ENCODE data around the gene CERS6. TPM values are rescaled to one million over a fixed set of nuclear protein-coding genes. Genes with fewer than 3 reads are reported as not detected.

CERS6 gene
- total RNA-seq, 1 experiment from 2014 or later = 30.3 TPM

GRCh38 chr2:168470320-168471162 lies 14.5 kb downstream of the CERS6 start:
- ChIA-PET POLR2A (interaction anchor here (0.5 kb wide), 1 partner anchor 10 kb away, joined by 3 read pairs; no protein-coding TSS in a partner anchor), CTCF (interaction anchor here (0.6 kb wide), 2 partner anchors 9 to 40 kb away, joined by 4 to 6 read pairs; no protein-coding TSS in a partner anchor)
- intact Hi-C loops (cut with micrococcal nuclease; ENCODE audit: unreplicated experiment) (no loop called here), in situ Hi-C loops (cut with HindIII; ENCODE audit: low pct_unique_long_range_greater_than_20kb, low sequenced_read_pairs) (no loop called here)
- peaks cover 25% of the 10 kb centered on the region for H3K4me1 ChIP-seq (ENCODE audit: control insufficient read depth, insufficient read depth, low read length)
- H3K9me3 ChIP-seq (ENCODE audit: control insufficient read depth, insufficient read depth, low read depth, low read length) = no peaks in the 10 kb centered on the region
- TF ChIP-seq TCF7L2 (IDR thresholded peaks at IDR 0.05; ENCODE audit: low read depth, low read length) (peak; percentile 72), REST (IDR thresholded peaks at IDR 0.05; ENCODE audit: insufficient read depth in 1 of 2, low read depth in 2 of 2, low read length in 1 of 2) (no peak), POLR2AphosphoS5 (IDR thresholded peaks at IDR 0.05; ENCODE audit: low read depth, low read length) (no peak)
- H3K27me3 ChIP-seq (ENCODE audit: control insufficient read depth, insufficient read depth, low read length) = no peaks in the 10 kb centered on the region
- DNase-seq (ENCODE audit: low read depth, low spot score) = no peak
- no TSS peak for BruUV-seq (replicated peaks)
- no peaks in the 10 kb centered on the region for H3K36me3 ChIP-seq (ENCODE audit: control insufficient read depth, insufficient read depth, low read length)
- no peak overlapping the region for H3K4me3 ChIP-seq (ENCODE audit: low read depth in 2 of 2, low read length in 2 of 2)
- peak; percentile 26; the same call in 1 of the 2 replicates for ATAC-seq
- H3K27ac ChIP-seq (ENCODE audit: low read length) = no peak overlapping the region; the same call in 1 of the 2 replicates

DNA sequence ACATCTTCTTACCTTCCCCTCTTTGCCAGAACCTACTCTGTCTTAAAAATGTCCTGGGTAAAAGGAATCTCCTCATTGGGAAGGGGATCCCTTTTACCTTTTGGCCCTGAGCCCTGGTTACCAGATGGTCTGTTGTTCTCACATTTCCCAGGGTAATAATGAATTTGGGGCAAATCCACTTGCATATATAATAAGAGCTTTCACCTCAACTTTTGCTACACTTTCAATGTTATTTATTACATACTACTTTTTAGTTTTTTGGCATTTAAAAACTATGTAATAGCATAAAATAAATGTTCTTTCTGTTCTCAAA lies 15.0 kb downstream of the CERS6 start:
- ChIA-PET POLR2A (no interaction called here), CTCF (no interaction called here)
- in situ Hi-C loops (cut with HindIII; ENCODE audit: low pct_unique_long_range_greater_than_20kb, low sequenced_read_pairs) (no loop called here), intact Hi-C loops (cut with micrococcal nuclease; ENCODE audit: unreplicated experiment) (no loop called here)
- Histone ChIP-seq H3K4me3 (ENCODE audit: low read depth in 2 of 2, low read length in 2 of 2) (no peak overlapping the region), H3K9me3 (ENCODE audit: control insufficient read depth, insufficient read depth, low read depth, low read length) (no peaks in the 10 kb centered on the region), H3K36me3 (ENCODE audit: control insufficient read depth, insufficient read depth, low read length) (no peaks in the 10 kb centered on the region), H3K27ac (ENCODE audit: low read length) (no peak overlapping the region; the same call in 1 of the 2 replicates), H3K4me1 (ENCODE audit: control insufficient read depth, insufficient read depth, low read length) (peaks cover 20% of the 10 kb centered on the region), H3K27me3 (ENCODE audit: control insufficient read depth, insufficient read depth, low read length) (no peaks in the 10 kb centered on the region)
- no peak for ATAC-seq
- no peak for TF ChIP-seq TCF7L2 (IDR thresholded peaks at IDR 0.05; ENCODE audit: low read depth, low read length)
- no peak for TF ChIP-seq REST (IDR thresholded peaks at IDR 0.05; ENCODE audit: insufficient read depth in 1 of 2, low read depth in 2 of 2, low read length in 1 of 2)
- BruUV-seq (replicated peaks) = no TSS peak
- no peak for DNase-seq (ENCODE audit: low read depth, low spot score)

- H3K9me3 ChIP-seq (ENCODE audit: control insufficient read depth, insufficient read depth, low read depth, low read length) = no peaks in the 10 kb centered on the region
- intact Hi-C loops (cut with micrococcal nuclease; ENCODE audit: unreplicated experiment) = no loop called here
- H3K27ac ChIP-seq (ENCODE audit: low read length) = no peak overlapping the region
- BruUV-seq (replicated peaks) = no TSS peak
- ATAC-seq = no peak
- TF ChIP-seq REST (IDR thresholded peaks at IDR 0.05; ENCODE audit: insufficient read depth in 1 of 2, low read depth in 2 of 2, low read length in 1 of 2) (no peak), POLR2AphosphoS5 (IDR thresholded peaks at IDR 0.05; ENCODE audit: low read depth, low read length) (no peak), SIN3A (IDR thresholded peaks at IDR 0.05; ENCODE audit: borderline replicate concordance, insufficient read depth, low read depth, low read length) (no peak), TCF7L2 (IDR thresholded peaks at IDR 0.05; ENCODE audit: low read depth, low read length) (no peak)
- H3K4me1 ChIP-seq (ENCODE audit: control insufficient read depth, insufficient read depth, low read length) = no peaks in the 10 kb centered on the region
- DNase-seq (ENCODE audit: low read depth, low spot score) = no peak
- CTCF ChIA-PET = interaction anchor here (0.6 kb wide), 1 partner anchor 209 kb away, joined by 3 read pairs; no protein-coding TSS in a partner anchor
- H3K27me3 ChIP-seq (ENCODE audit: control insufficient read depth, insufficient read depth, low read length) = no peaks in the 10 kb centered on the region
- H3K36me3 ChIP-seq (ENCODE audit: control insufficient read depth, insufficient read depth, low read length) = no peaks in the 10 kb centered on the region
- no peak overlapping the region for H3K4me3 ChIP-seq (ENCODE audit: low read depth in 2 of 2, low read length in 2 of 2)
- in situ Hi-C loops (cut with HindIII; ENCODE audit: low pct_unique_long_range_greater_than_20kb, low sequenced_read_pairs) = no loop called here
- POLR2A ChIA-PET = no interaction called here
Measured at GRCh38 chr2:168475636-168476035, 19.6 kb downstream of the CERS6 start.
